DOHH2 (cell line): ENCODE results near the gene CCDC106.
A peak's percentile ranks its signal among the peaks of the same experiment; 100 is the strongest.

Experiments
- H3F3A ChIP-seq: fragments of 200-600 bp; sonication (generic), shearing (Covaris generic); 2 replicates; pipeline ENCODE4 v1.6.0; 2016; ENCODE audit warnings: antibody characterized with exemption, mild to moderate bottlenecking; ENCODE audit not compliant: control insufficient read depth, insufficient read depth
- H3K27ac ChIP-seq: fragments of 200-600 bp; sonication (generic); 2 replicates; pipeline ENCODE4 v1.5.1; 2014; ENCODE audit warnings: low read depth, mild to moderate bottlenecking, low read length, moderate library complexity
- H3K27me3 ChIP-seq: fragments of 200-600 bp; sonication (generic); 2 replicates; pipeline ENCODE4 v1.6.1; 2014; ENCODE audit warnings: mild to moderate bottlenecking, low read length, mixed read lengths; ENCODE audit not compliant: control insufficient read depth
- H3K36me3 ChIP-seq: fragments of 200-600 bp; sonication (generic); 2 replicates; pipeline ENCODE4 v1.6.1; 2014; ENCODE audit warnings: mild to moderate bottlenecking, low read length, moderate library complexity, mixed read lengths; ENCODE audit not compliant: control insufficient read depth
- H3K4me1 ChIP-seq: fragments of 200-600 bp; sonication (generic); 2 replicates; pipeline ENCODE4 v1.6.1; 2014; ENCODE audit warnings: mild to moderate bottlenecking, low read length, mixed read lengths; ENCODE audit not compliant: control insufficient read depth
- H3K4me2 ChIP-seq: fragments of 200-600 bp; sonication (generic); 2 replicates; pipeline ENCODE4 v1.6.0; 2014; ENCODE audit warnings: mild to moderate bottlenecking, low read length, moderate library complexity
- H3K4me3 ChIP-seq: fragments of 200-600 bp; sonication (generic); 2 replicates; pipeline ENCODE4 v1.5.1; 2014; ENCODE audit warnings: mild to moderate bottlenecking, low read length, mixed read lengths
- H3K79me2 ChIP-seq: fragments of 200-600 bp; sonication (generic); 2 replicates; pipeline ENCODE4 v1.6.1; 2014; ENCODE audit warnings: mild to moderate bottlenecking, low read length, mixed read lengths; ENCODE audit not compliant: control insufficient read depth
- H3K9me2 ChIP-seq: fragments of 200-600 bp; sonication (generic); replicated peaks from 2 replicates; pipeline ENCODE4 v1.6.1; 2014; ENCODE audit warnings: mild to moderate bottlenecking, low read length, mixed read lengths; ENCODE audit not compliant: control insufficient read depth
- H3K9me3 ChIP-seq: fragments of 200-600 bp; sonication (generic); 2 replicates; pipeline ENCODE4 v1.6.1; 2014; ENCODE audit warnings: antibody characterized with exemption, low read length, mixed read lengths; ENCODE audit not compliant: control insufficient read depth, insufficient read depth
- H4K20me1 ChIP-seq: fragments of 200-600 bp; sonication (generic); 2 replicates; pipeline ENCODE4 v1.6.0; 2014; ENCODE audit warnings: low read depth, mild to moderate bottlenecking, antibody characterized with exemption, low read length, moderate library complexity; ENCODE audit not compliant: control insufficient read depth, insufficient read depth
- CTCF ChIP-seq: fragments of 200-600 bp; sonication (generic); IDR thresholded peaks from one replicate; pipeline ENCODE4 v1.5.1; 2014; ENCODE audit warnings: antibody characterized with exemption, mild to moderate bottlenecking, low read depth, low read length; ENCODE audit not compliant: poor library complexity, severe bottlenecking
- EZH2phosphoT487 ChIP-seq: fragments of 200-600 bp; sonication (generic); IDR thresholded peaks from 2 replicates; pipeline ENCODE4 v1.6.1; 2017; ENCODE audit warnings: borderline replicate concordance, mild to moderate bottlenecking, antibody characterized with exemption, low read length, moderate library complexity, mixed read lengths

CCDC106 gene

DNA sequence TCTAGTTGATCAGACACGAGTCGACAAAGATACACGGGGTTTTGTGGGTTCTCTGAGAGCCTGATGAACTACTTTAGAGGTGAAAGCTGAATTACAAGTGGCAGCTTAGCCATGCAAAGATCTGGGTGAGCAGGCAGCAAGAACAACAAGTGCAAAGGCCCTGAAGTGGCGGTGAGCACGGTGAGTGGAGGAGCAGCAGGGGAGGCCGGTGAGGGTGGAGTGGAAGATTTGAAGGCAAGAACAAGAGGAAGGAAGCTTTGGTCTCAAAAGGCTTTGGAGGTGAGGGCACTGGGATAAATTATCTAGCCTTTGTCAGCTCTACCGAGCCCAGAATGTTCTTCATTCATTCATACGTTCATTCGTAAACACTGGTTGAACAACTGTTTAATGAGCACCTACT is 41.2 kb upstream of the CCDC106 start:
- Histone ChIP-seq H3K9me3 (no peaks in the 10 kb centered on the region), H3K27ac (0 out of 2 replicates have a peak overlapping the region, but pooled peaks have one; percentile 99), H3K4me2 (peak overlapping the region; percentile 96), H3K27me3 (no peaks in the 10 kb centered on the region), H3K9me2 (no peaks in the 10 kb centered on the region), H3K4me3 (peak overlapping the region; percentile 95), H3K79me2 (peaks cover 62% of the 10 kb centered on the region), H3K4me1 (peaks cover 38% of the 10 kb centered on the region), H3F3A (peaks cover 12% of the 10 kb centered on the region), H3K36me3 (peaks cover 44% of the 10 kb centered on the region), H4K20me1 (peaks cover 11% of the 10 kb centered on the region; the same call in 1 of the 2 replicates)
- TF ChIP-seq EZH2phosphoT487: no peak
- no peak for TF ChIP-seq CTCF

DNA sequence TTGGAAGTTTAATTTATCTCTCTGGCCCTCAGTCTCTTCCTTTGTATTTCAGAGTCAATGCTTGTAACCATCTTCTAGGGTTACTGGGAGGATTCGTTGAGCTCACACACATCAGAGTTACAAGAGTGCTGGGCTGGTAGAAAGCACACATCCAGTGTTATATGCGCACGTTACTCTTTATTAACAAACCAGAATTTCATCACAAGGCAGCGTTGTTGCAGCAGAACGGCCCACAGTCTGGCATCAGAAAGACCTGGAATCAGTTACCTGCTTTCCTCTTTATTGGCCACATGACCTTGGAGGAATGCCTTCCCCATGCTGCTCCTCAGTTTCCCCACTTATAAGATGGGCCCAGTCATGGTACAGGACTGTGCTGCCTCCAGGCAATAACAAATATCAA is 38.7 kb upstream of the CCDC106 start:
- H3K9me3 ChIP-seq: no peaks in the 10 kb centered on the region
- no peak overlapping the region for H3K4me2 ChIP-seq
- peaks cover 11% of the 10 kb centered on the region for H3F3A ChIP-seq
- no peaks in the 10 kb centered on the region for H3K27me3 ChIP-seq
- no peak overlapping the region for H3K27ac ChIP-seq
- H3K4me1 ChIP-seq: peaks cover 31% of the 10 kb centered on the region
- TF ChIP-seq CTCF (no peak), EZH2phosphoT487 (no peak)
- peaks cover 44% of the 10 kb centered on the region for H3K36me3 ChIP-seq
- no peak overlapping the region for H3K4me3 ChIP-seq
- peaks cover 76% of the 10 kb centered on the region for H3K79me2 ChIP-seq
- H4K20me1 ChIP-seq: peaks cover 11% of the 10 kb centered on the region; the same call in 1 of the 2 replicates
- no peaks in the 10 kb centered on the region for H3K9me2 ChIP-seq

GRCh38 chr19:55611300-55611982 is 36.6 kb upstream of the CCDC106 start:
- H3F3A ChIP-seq: no peaks in the 10 kb centered on the region
- H4K20me1 ChIP-seq: peaks cover 11% of the 10 kb centered on the region; the same call in 1 of the 2 replicates
- H3K9me2 ChIP-seq: no peaks in the 10 kb centered on the region
- no peak for TF ChIP-seq CTCF
- TF ChIP-seq EZH2phosphoT487: no peak
- H3K9me3 ChIP-seq: no peaks in the 10 kb centered on the region
- peaks cover 47% of the 10 kb centered on the region for H3K36me3 ChIP-seq
- H3K27me3 ChIP-seq: no peaks in the 10 kb centered on the region
- H3K4me3 ChIP-seq: no peak overlapping the region
- H3K27ac ChIP-seq: no peak overlapping the region
- H3K79me2 ChIP-seq: peaks cover 67% of the 10 kb centered on the region
- H3K4me1 ChIP-seq: peaks cover 18% of the 10 kb centered on the region
- no peak overlapping the region for H3K4me2 ChIP-seq
